SU-DHL-6 (cell line): ENCODE measurements around the gene NCOA3.

ENCODE experiments used
- CTCF ChIP-seq: fragments of 200-600 bp; sonication (generic); IDR thresholded peaks from one replicate; pipeline ENCODE4 v1.5.1; 2017; ENCODE audit warnings: antibody characterized with exemption, mild to moderate bottlenecking, low read length, moderate library complexity; ENCODE audit not compliant: insufficient read depth, poor library complexity, severe bottlenecking
- EZH2phosphoT487 ChIP-seq: fragments of 200-600 bp; sonication (generic), shearing (Covaris generic); conservative IDR thresholded peaks from 2 replicates; pipeline ENCODE4 v1.6.1; 2018; ENCODE audit warnings: mild to moderate bottlenecking, antibody characterized with exemption, low read length, moderate library complexity, mixed read lengths

GRCh38 chr20:47699818-47700217 lies 198.1 kb downstream of the NCOA3 start:
- no peak for TF ChIP-seq CTCF
- no peak for TF ChIP-seq EZH2phosphoT487
